Upper lobe of left lung (tissue), 4 donors: ENCODE data around the gene GJB4.

ENCODE experiments used
- CTCF ChIP-seq, 6 experiments: fragments of 450-650 bp in 4 of 6; fragments of 200-600 bp in 2 of 6; sonication (generic) in 2 of 6; IDR thresholded peaks; one replicate each; pipeline ENCODE4 v1.5.1; 2016 to 2019; ENCODE audit warnings: antibody characterized with exemption in 6 of 6
- EP300 ChIP-seq, 4 donors: sonication (generic); formaldehyde crosslinking; IDR thresholded peaks; one replicate each; pipeline ENCODE4 v1.5.1; 2017; ENCODE audit warnings: antibody characterized with exemption in 4 of 4, control low read depth in 2 of 4
- POLR2A ChIP-seq, 4 donors: fragments of 450-650 bp; IDR thresholded peaks; one replicate each; pipeline ENCODE4 v1.5.1; 2016 to 2017; ENCODE audit warnings: antibody characterized with exemption in 4 of 4, mild to moderate bottlenecking in 2 of 4
- POLR2AphosphoS5 ChIP-seq, 2 donors: sonication (generic); formaldehyde crosslinking; IDR thresholded peaks; one replicate each; pipeline ENCODE4 v1.5.1; 2017; ENCODE audit warnings: antibody characterized with exemption in 2 of 2

- TF ChIP-seq CTCF (IDR thresholded peaks at IDR 0.05) (no peak), POLR2AphosphoS5 (IDR thresholded peaks at IDR 0.05) (no peak), EP300 (IDR thresholded peaks at IDR 0.05) (no peak), POLR2A (IDR thresholded peaks at IDR 0.05) (no peak)
Measured at GRCh38 chr1:34757386-34757785, 2.2 kb upstream of the GJB4 start.
